ENCODE results near the gene MSH5. TPM values are rescaled to one million over a fixed set of nuclear protein-coding genes. Genes with fewer than 3 reads are reported as not detected.

The MSH5 gene
- total and polyA plus RNA-seq, 9 of the 15 experiments (the other 6 are each of a cell fraction or from before 2014, with no cell fraction given): 12.5 to 104 (median 46.6) TPM

GRCh38 chr6:31794866-31795615 lies 55.2 kb downstream of the MSH5 start (continued):
- peak; percentile 44 for TF ChIP-seq ZNF740 (CRISPR knock-in tag; IDR thresholded peaks at IDR 0.05)
- TF ChIP-seq ZNF740 (tag; IDR thresholded peaks at IDR 0.05): no peak
- TF ChIP-seq ZNF436 (CRISPR knock-in tag; IDR thresholded peaks at IDR 0.05): no peak
- TF ChIP-seq KHSRP (IDR thresholded peaks at IDR 0.05): no peak
- peak; percentile 100 for TF ChIP-seq SAP30 (IDR thresholded peaks at IDR 0.05; ENCODE audit: borderline replicate concordance, insufficient read depth, low read depth, low read length, poor library complexity, severe bottlenecking)
- TF ChIP-seq MGA (IDR thresholded peaks at IDR 0.05): peak; percentile 93
- TF ChIP-seq E2F8 (IDR thresholded peaks at IDR 0.05; ENCODE audit: low read depth, partially characterized antibody): peak; percentile 42
- no peak for TF ChIP-seq NCOA4 (IDR thresholded peaks at IDR 0.05; ENCODE audit: partially characterized antibody)
- TF ChIP-seq ETS1 (conservative IDR thresholded peaks at IDR 0.05; ENCODE audit: control insufficient read depth, low read depth, low read length): no peak
- no peak for TF ChIP-seq STAG1 (CRISPR knock-in tag; IDR thresholded peaks at IDR 0.05; ENCODE audit: borderline replicate concordance)
